Heart left ventricle (tissue), 16 donors: Measurements from ENCODE around the gene KIF5C. TPM values are rescaled to one million over a fixed set of nuclear protein-coding genes. Genes with fewer than 3 reads are reported as not detected.

ENCODE experiments used
- ATAC-seq, 4 donors: fragments of 200-7000 bp; cut with Tn5 transposase; one replicate each; pipeline ENCODE4 v1.9.1; 2020 to 2022; ENCODE audit warnings: moderate library complexity in 4 of 4, mild to moderate bottlenecking in 3 of 4, moderate number of reproducible peaks in 1 of 4
- DNase-seq, 5 donors: peaks; one replicate each; pipeline ENCODE4 v3.0.0-alpha.2; 2020
- H3K27ac ChIP-seq, 12 donors: fragments of 200-600 bp; sonication (generic) in 4 of 12; one replicate each; pipeline versions ENCODE4 v1.5.0 to v1.8.0; 2016 to 2022; ENCODE audit warnings: mild to moderate bottlenecking in 2 of 12
- H3K27me3 ChIP-seq, 9 donors: fragments of 200-600 bp; sonication (generic) in 2 of 9; one replicate each; pipeline versions ENCODE4 v1.5.1 to v1.8.0; 2016 to 2022; ENCODE audit warnings: mild to moderate bottlenecking in 3 of 9
- H3K36me3 ChIP-seq, 9 donors: fragments of 200-600 bp; sonication (generic) in 2 of 9; one replicate each; pipeline versions ENCODE4 v1.5.0 to v1.8.0; 2018 to 2022; ENCODE audit warnings: mild to moderate bottlenecking in 2 of 9
- H3K4me1 ChIP-seq, 12 donors: fragments of 200-600 bp; sonication (generic) in 4 of 12; one replicate each; pipeline versions ENCODE4 v1.5.0 to v1.8.0; 2016 to 2022; ENCODE audit warnings: mild to moderate bottlenecking in 3 of 12
- H3K4me3 ChIP-seq, 12 donors: fragments of 200-600 bp; sonication (generic) in 4 of 12; one replicate each; pipeline versions ENCODE4 v1.5.0 to v1.8.0; 2017 to 2022; ENCODE audit warnings: mild to moderate bottlenecking in 9 of 12, moderate library complexity in 4 of 12
- H3K9me3 ChIP-seq, 12 donors: fragments of 200-600 bp; sonication (generic) in 4 of 12; one replicate each; pipeline versions ENCODE4 v1.5.0 to v1.8.0; 2016 to 2022; ENCODE audit warnings: mild to moderate bottlenecking in 1 of 12
- POLR2A ChIP-seq, 2 donors: fragments of 450-650 bp; IDR thresholded peaks; one replicate each; pipeline ENCODE4 v1.6.1; 2017; ENCODE audit warnings: antibody characterized with exemption in 2 of 2, mild to moderate bottlenecking in 2 of 2, moderate library complexity in 2 of 2
- WGBS, 4 donors: extraction: QIAGEN DNeasy Blood & Tissue Kit in 2 of 4; methylation state at CpG; one replicate each; pipeline versions ENCODE4 v1.1.5 to v1.1.7; 2013 to 2018; 5-methylcytosine and 5-hydroxymethylcytosine counted together
- intact Hi-C, 10 donors: fragments of 100-400 bp; cut with DNase I; formaldehyde crosslinking; loops; one replicate each; pipeline versions ENCODE4 v1.11.1 to v1.14.2; 2022
- polyA plus RNA-seq, 2 donors: library from polyadenylated mRNA; stranded (reverse); fragments of 200-250 nt; gene quantifications; one replicate each; pipeline ENCODE4 v1.2.3, GENCODE V29; 2013
- total RNA-seq, 9 donors: library from RNA; depleted of rRNA in 2 of 9; stranded (reverse); fragments of >200 nt in 2 of 9; fragmentation: NEBNext Ultra II Directional in 3 of 9; extraction: Animal tissue kit (Norgen Biotek cat#: 25700) in 3 of 9; gene quantifications; one replicate each; pipeline versions ENCODE4 v1.1.0 to v1.2.4, GENCODE V29; 2016 to 2023
- TF ChIP-seq, protein P1 (sequence below), 12 donors: fragments of 200-600 bp; sonication (generic) in 4 of 12; IDR thresholded peaks; one replicate each; pipeline versions ENCODE4 v1.5.0 to v1.8.0; 2018 to 2022; ENCODE audit warnings: antibody characterized with exemption in 12 of 12, mild to moderate bottlenecking in 5 of 12
- donor health status: ischemic (EF 13 %, LVEDD 7.1; RV severe dilation, severe dysfunction).
- donor health status: healthy with polysubstance abuse.
- donor health status: DM: no; HTN: yes; CAD: no.
- donor health status: DM: no; HTN: no; CAD: no.
- donor health status: ischemic (EF 25% LVEDD 6.9; RV normal size, moderate dysfunction).
- donor health status: ischemic (EF 25% LVEDD 5.7; RV mildly dilated, moderate dysfunction).
- donor health status: healthy.
- donor health status: DM: yes; HTN: yes; CAD: no.
- donor health status: ischemic (EF 35%, LVEDD 5.7; RV mildly dilated, moderate dysfunction).
- donor health status: nonischemic (EF 11% LVEDD 7.7; RV severe dilation, severe dysfunction).
- donor health status: DM: yes; HTN: yes; CAD: no.
- donor health status: PGD.
- donor health status: ischemic (EF 29% LVEDD 5.4; RV normal size, mild dysfunction).
- donor health status: nonischemic (EF 23%, LVEDD 6.1; RV moderate dilation, normal function).

Gene KIF5C
- total and polyA plus RNA-seq, 11 donors, result 0.22 to 1.4 (median 0.48) TPM

DNA sequence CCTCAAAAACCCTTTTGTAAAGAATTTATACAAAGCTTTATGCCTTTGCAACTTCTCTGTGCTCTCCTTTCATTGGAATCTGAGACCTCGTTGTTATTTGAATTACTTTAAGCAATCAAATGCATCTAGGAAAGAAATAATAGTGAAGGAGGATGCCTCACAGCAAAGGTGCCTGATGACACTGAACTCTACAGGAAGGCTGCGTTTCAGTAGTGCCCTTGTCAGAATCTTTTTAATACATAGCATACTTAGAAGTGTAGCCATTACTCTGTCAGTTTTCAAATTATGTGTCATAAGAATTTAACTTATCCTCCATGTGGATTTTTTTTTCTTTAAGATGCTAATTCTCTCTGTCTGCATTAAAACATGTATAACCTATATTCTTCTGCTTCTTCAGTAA is 153.9 kb downstream of the KIF5C start:
- H3K27me3 ChIP-seq, result peaks cover 0 to 35% (median 5%) of the 10 kb centered on the region in 9 donors
- no peak overlapping the region for H3K4me3 ChIP-seq
- TF ChIP-seq, protein P1, sequence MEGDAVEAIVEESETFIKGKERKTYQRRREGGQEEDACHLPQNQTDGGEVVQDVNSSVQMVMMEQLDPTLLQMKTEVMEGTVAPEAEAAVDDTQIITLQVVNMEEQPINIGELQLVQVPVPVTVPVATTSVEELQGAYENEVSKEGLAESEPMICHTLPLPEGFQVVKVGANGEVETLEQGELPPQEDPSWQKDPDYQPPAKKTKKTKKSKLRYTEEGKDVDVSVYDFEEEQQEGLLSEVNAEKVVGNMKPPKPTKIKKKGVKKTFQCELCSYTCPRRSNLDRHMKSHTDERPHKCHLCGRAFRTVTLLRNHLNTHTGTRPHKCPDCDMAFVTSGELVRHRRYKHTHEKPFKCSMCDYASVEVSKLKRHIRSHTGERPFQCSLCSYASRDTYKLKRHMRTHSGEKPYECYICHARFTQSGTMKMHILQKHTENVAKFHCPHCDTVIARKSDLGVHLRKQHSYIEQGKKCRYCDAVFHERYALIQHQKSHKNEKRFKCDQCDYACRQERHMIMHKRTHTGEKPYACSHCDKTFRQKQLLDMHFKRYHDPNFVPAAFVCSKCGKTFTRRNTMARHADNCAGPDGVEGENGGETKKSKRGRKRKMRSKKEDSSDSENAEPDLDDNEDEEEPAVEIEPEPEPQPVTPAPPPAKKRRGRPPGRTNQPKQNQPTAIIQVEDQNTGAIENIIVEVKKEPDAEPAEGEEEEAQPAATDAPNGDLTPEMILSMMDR (IDR thresholded peaks at IDR 0.05), result no peak
- no peak for TF ChIP-seq POLR2A (IDR thresholded peaks at IDR 0.05)
- no peaks in the 10 kb centered on the region for H3K9me3 ChIP-seq
- H3K36me3 ChIP-seq, result no peaks in the 10 kb centered on the region
- H3K4me1 ChIP-seq, result no peaks in the 10 kb centered on the region
- no peak for DNase-seq
- intact Hi-C loops, result loop anchor here in 2 of 10 donors (10.0 kb wide), 1 partner anchor 286 kb away; no protein-coding TSS in a partner anchor
- 73 to 91% (median 78%) methylated on average over 2 of the region's 2 CpGs for WGBS, 4 donors
- H3K27ac ChIP-seq, result no peak overlapping the region
- ATAC-seq, result no peak

DNA sequence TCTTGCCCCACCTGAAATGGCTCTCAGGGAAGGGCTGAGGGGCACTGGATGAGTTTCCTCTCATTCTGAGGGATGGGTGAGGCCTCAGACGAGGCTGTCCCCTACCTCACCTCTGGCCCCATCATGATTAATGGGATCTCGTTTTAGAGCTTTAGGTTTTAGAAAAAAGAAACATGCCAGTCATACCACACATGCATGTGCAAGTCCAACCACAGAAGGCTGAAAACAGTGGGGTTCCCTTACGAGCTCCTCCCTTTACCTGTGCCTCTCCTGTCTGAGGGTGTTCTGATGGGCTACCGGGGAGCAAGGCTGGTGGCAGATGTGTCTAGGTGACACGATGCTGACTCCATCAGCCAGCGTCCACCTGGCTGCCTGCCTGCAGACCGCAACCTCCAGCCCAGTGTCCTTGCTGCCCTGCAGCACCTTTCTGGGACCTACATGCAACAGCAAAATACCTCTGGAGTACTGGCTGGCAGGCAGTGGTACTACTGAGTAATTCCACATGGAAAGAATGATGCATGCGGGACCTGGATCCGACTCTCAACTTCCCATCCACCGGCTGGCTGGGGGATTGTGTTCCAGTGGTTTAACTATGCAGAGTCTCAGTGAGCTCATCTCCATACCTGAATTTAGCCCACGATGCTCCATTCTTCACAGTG is 154.4 kb downstream of the KIF5C start:
- intact Hi-C loops, result loop anchor here in 2 of 10 donors (10.0 kb wide), 1 partner anchor 285 kb away; no protein-coding TSS in a partner anchor
- ATAC-seq (no peak), DNase-seq (no peak)
- H3K9me3 ChIP-seq, result no peaks in the 10 kb centered on the region
- no peaks in the 10 kb centered on the region for H3K36me3 ChIP-seq
- H3K27ac ChIP-seq, result no peak overlapping the region
- TF ChIP-seq, protein P1 (IDR thresholded peaks at IDR 0.05), result no peak
- no peak for TF ChIP-seq POLR2A (IDR thresholded peaks at IDR 0.05)
- H3K4me1 ChIP-seq, result no peaks in the 10 kb centered on the region
- 73 to 75% (median 74%) methylated on average over 11 of the region's 11 CpGs for WGBS, 4 donors
- peaks cover 0 to 35% (median 5%) of the 10 kb centered on the region in 9 donors for H3K27me3 ChIP-seq
- no peak overlapping the region for H3K4me3 ChIP-seq

DNA sequence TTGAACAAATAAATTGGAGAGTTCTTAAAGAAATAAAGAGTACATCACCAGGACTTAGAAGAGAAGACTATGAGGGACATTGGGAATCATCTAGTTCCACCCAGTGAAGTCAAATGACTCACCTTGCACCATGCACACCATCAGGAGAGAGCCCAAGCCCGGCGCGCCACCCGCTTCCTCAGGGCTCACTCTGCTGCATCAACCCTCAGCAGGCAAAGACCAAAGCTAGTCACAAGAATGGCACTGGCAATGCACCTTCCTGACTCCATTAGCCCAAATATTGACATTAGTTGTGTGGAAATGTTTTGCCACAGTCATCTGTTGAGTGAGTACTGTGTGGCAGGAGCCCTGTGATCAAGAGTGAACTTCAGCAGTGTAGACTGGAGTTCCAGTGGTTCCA is 156.4 kb downstream of the KIF5C start:
- no peak for DNase-seq
- no peak overlapping the region for H3K4me3 ChIP-seq
- no peaks in the 10 kb centered on the region for H3K36me3 ChIP-seq
- 96 to 99% (median 98%) methylated on average over 4 of the region's 4 CpGs for WGBS, 4 donors
- peaks cover 0 to 45% (median 5%) of the 10 kb centered on the region in 9 donors for H3K27me3 ChIP-seq
- no peaks in the 10 kb centered on the region for H3K4me1 ChIP-seq
- H3K27ac ChIP-seq, result no peak overlapping the region
- no peaks in the 10 kb centered on the region for H3K9me3 ChIP-seq
- no peak for ATAC-seq
- intact Hi-C loops, result loop anchor here in 1 of 10 donors (10.0 kb wide), 1 partner anchor 273 kb away; no protein-coding TSS in a partner anchor
- TF ChIP-seq, protein P1 (IDR thresholded peaks at IDR 0.05), result no peak
- no peak for TF ChIP-seq POLR2A (IDR thresholded peaks at IDR 0.05)

DNA sequence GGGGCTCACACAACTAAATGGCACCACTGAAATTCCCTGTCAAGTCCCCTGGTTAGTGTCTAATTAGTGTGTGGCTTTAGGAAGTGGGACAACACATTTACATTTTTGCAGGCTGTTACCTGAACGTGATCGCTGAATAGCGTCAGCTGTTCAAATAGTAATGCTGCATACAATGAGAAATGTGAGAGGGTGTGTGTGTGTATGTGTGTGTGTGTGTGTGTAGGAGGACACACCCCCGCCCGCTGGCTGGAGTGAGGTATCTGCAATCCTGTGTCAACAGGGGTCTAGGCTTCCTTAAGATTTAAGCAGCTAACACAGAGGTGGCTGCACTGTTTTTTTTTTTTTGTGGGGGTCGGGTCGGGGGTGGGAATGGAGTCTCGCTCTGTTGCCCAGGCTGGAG is 158.7 kb downstream of the KIF5C start:
- Histone ChIP-seq H3K36me3 (no peaks in the 10 kb centered on the region), H3K27me3 (peaks cover 5 to 63% (median 19%) of the 10 kb centered on the region in 9 donors), H3K9me3 (no peaks in the 10 kb centered on the region), H3K4me3 (no peak overlapping the region), H3K27ac (no peak overlapping the region), H3K4me1 (peaks cover 0 to 6% (median 0%) of the 10 kb centered on the region in 12 donors)
- DNase-seq (no peak), ATAC-seq (no peak)
- WGBS, 4 donors, result 79 to 87% (median 82%) methylated on average over 6 to 8 of the region's 8 CpGs
- TF ChIP-seq, protein P1 (IDR thresholded peaks at IDR 0.05), result no peak
- no peak for TF ChIP-seq POLR2A (IDR thresholded peaks at IDR 0.05)
- intact Hi-C loops, result loop anchor here in 1 of 10 donors (10.0 kb wide), 1 partner anchor 271 kb away; no protein-coding TSS in a partner anchor
